ENCODE measurements around the gene SMO.

DNA sequence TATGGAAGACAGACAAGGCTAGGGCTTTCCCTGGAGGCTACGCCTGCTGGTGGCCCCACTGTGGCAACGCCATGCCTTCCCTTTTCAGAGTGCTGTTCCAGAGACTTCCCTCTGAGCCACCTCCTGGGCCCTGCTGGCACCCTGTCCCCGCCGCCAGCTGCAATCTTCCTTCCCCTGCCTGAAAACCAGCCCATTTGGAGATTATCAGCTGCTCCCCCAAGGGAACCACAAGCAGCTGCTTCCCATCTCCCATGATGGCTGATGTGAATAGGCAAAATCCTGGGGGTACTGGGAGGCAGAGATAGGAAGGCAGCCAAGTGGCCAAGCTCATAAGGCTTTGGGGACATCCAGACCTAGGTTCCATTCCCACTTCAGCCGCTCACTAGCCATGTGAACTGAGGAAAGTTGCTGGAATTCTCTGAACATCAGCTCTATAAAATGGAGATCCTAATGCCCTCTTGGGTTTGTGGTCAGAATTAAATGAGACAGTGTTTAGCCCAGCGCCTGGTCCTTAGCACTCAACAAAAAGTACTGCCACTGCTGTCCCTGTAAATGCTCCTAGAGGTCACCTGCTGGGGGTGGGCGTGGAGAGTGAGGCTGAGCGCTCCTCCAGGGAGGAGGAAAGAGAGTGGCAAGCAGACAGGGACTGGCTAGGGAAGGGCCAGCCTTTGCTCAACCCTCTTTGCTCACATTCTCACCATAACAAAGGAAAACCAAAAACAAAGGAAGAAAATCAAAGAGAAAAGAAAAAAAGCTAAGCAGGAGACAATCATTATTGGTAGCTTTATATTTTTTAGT, 38.0 kb upstream of the SMO start:
- TF ChIP-seq, protein P1, sequence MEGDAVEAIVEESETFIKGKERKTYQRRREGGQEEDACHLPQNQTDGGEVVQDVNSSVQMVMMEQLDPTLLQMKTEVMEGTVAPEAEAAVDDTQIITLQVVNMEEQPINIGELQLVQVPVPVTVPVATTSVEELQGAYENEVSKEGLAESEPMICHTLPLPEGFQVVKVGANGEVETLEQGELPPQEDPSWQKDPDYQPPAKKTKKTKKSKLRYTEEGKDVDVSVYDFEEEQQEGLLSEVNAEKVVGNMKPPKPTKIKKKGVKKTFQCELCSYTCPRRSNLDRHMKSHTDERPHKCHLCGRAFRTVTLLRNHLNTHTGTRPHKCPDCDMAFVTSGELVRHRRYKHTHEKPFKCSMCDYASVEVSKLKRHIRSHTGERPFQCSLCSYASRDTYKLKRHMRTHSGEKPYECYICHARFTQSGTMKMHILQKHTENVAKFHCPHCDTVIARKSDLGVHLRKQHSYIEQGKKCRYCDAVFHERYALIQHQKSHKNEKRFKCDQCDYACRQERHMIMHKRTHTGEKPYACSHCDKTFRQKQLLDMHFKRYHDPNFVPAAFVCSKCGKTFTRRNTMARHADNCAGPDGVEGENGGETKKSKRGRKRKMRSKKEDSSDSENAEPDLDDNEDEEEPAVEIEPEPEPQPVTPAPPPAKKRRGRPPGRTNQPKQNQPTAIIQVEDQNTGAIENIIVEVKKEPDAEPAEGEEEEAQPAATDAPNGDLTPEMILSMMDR (IDR thresholded peaks at IDR 0.05; ENCODE audit: low read depth, low read length, poor library complexity, severe bottlenecking) = no peak
- TF ChIP-seq EZH2phosphoT487 (IDR thresholded peaks at IDR 0.05; ENCODE audit: borderline replicate concordance, low read length) = no peak
